ENCODE results near the gene PAF1. TPM values are rescaled to one million over a fixed set of nuclear protein-coding genes. Genes with fewer than 3 reads are reported as not detected.
A peak's percentile ranks its signal among the peaks of the same experiment; 100 is the strongest.

Gene PAF1
- polyA plus RNA-seq, 1 donor (not counting 4 experiments of a cell fraction or from before 2014, with no cell fraction given), result 39.4 TPM

GRCh38 chr19:39406656-39407409, 15.9 kb upstream of the PAF1 start, which contains the start of gene ZFP36:
ZFP36 (plus strand) TSS chr19:39406847; CDS start chr19:39406905, 58 bp downstream.
- Histone ChIP-seq H3K4me1 (ENCODE audit: control insufficient read depth, extremely low read depth, insufficient read depth, low read length) (peaks cover 38% of the 10 kb centered on the region), H3K9me3 (ENCODE audit: control insufficient read depth, low read depth, low read length) (no peaks in the 10 kb centered on the region), H2AFZ (ENCODE audit: control insufficient read depth, low read length) (no peak within 1 kb of the TSS), H3K4me2 (ENCODE audit: control insufficient read depth, extremely low read depth, insufficient read depth, low read depth, low read length) (peak within 1 kb of the TSS; percentile 88), H3K9ac (ENCODE audit: control insufficient read depth, extremely low read depth, insufficient read depth, low read length) (peak within 1 kb of the TSS; percentile 93), H3K27me3 (ENCODE audit: control insufficient read depth, extremely low read depth, insufficient read depth, low read length) (no peaks in the 10 kb centered on the region), H3K9me1 (ENCODE audit: control insufficient read depth, extremely low read depth, insufficient read depth, low read length) (no peaks in the 10 kb centered on the region), H3K79me2 (ENCODE audit: control insufficient read depth, insufficient read depth, low read length) (peaks cover 23% of the 10 kb centered on the region), H3K36me3 (ENCODE audit: control insufficient read depth in 2 of 2, extremely low read depth in 1 of 2, insufficient read depth in 2 of 2, low read length in 2 of 2) (peaks cover 6 to 14% of the 10 kb centered on the region in 2 experiments), H4K20me1 (ENCODE audit: control insufficient read depth, extremely low read depth, insufficient read depth, low read length) (peaks cover 4% of the 10 kb centered on the region), H3K4me3 (ENCODE audit: control insufficient read depth in 2 of 3, extremely low read depth in 1 of 3, insufficient read depth in 2 of 3, low read depth in 1 of 3, low read length in 3 of 3) (peak within 1 kb of the TSS; percentile 75 to 85 (median 81)), H3K27ac (ENCODE audit: control insufficient read depth, insufficient read depth, low read length) (peak within 1 kb of the TSS; percentile 88)
- TF ChIP-seq, protein P1, sequence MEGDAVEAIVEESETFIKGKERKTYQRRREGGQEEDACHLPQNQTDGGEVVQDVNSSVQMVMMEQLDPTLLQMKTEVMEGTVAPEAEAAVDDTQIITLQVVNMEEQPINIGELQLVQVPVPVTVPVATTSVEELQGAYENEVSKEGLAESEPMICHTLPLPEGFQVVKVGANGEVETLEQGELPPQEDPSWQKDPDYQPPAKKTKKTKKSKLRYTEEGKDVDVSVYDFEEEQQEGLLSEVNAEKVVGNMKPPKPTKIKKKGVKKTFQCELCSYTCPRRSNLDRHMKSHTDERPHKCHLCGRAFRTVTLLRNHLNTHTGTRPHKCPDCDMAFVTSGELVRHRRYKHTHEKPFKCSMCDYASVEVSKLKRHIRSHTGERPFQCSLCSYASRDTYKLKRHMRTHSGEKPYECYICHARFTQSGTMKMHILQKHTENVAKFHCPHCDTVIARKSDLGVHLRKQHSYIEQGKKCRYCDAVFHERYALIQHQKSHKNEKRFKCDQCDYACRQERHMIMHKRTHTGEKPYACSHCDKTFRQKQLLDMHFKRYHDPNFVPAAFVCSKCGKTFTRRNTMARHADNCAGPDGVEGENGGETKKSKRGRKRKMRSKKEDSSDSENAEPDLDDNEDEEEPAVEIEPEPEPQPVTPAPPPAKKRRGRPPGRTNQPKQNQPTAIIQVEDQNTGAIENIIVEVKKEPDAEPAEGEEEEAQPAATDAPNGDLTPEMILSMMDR (optimal IDR thresholded peaks at IDR 0.05 in 1 of 3, IDR thresholded peaks at IDR 0.05 in 1 of 3, conservative IDR thresholded peaks at IDR 0.05 in 1 of 3; ENCODE audit: extremely low read depth in 1 of 3, insufficient read depth in 2 of 3, low read length in 3 of 3), result peak in 1 of 3 experiments; percentile 26
- no peak for TF ChIP-seq EZH2 (IDR thresholded peaks at IDR 0.05; ENCODE audit: low read length)
- dilution Hi-C loops (cut with MboI; ENCODE audit: extremely low pct_ligation_motif_present, low sequenced_read_pairs), result no loop called here
- FAIRE-seq (no peak), DNase-seq (ENCODE audit: low read depth, low spot score) (no peak)

DNA sequence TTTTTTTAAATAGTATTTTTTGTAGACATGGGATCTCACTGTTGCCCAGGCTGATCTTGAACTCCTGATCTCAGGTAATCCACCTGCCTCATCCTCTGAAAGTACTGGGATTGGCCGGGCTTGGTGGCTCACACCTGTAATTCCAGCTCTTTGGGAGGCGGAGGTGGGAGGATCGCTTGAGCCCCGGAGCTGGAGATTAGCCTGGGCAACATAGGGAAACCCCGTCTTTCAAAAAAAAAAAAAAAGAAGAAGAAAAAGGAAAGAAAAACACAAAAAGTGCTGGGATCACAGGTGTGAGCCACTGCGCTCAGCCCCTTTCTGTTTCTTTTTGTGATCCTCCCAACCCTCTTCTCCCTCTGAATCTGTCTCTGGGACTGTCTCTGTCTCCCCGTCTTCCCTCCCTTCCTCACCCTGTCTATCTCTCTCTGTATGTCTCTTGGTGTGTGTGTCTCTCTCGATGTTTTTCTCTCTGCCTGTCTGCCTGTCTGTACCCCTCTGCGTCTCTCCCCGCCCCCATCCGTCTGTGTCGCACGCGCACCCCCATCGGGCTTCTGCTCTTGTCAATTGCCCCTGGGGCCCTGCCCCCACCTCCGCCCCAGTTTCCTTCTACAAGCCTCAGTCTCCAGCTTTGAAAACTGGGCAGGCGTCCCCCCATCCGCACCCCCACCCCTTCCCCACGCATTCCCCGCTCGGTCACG, 15.2 kb upstream of the PAF1 start:
- no peak overlapping the region for H2AFZ ChIP-seq (ENCODE audit: control insufficient read depth, low read length)
- peak overlapping the region; percentile 86 for H3K4me2 ChIP-seq (ENCODE audit: control insufficient read depth, extremely low read depth, insufficient read depth, low read depth, low read length)
- FAIRE-seq (no peak), DNase-seq (ENCODE audit: low read depth, low spot score) (no peak)
- dilution Hi-C loops (cut with MboI; ENCODE audit: extremely low pct_ligation_motif_present, low sequenced_read_pairs), result no loop called here
- no peaks in the 10 kb centered on the region for H3K9me3 ChIP-seq (ENCODE audit: control insufficient read depth, low read depth, low read length)
- H3K4me1 ChIP-seq (ENCODE audit: control insufficient read depth, extremely low read depth, insufficient read depth, low read length), result peaks cover 38% of the 10 kb centered on the region
- H4K20me1 ChIP-seq (ENCODE audit: control insufficient read depth, extremely low read depth, insufficient read depth, low read length), result peaks cover 4% of the 10 kb centered on the region
- no peak for TF ChIP-seq EZH2 (IDR thresholded peaks at IDR 0.05; ENCODE audit: low read length)
- TF ChIP-seq, protein P1 (optimal IDR thresholded peaks at IDR 0.05 in 1 of 3, IDR thresholded peaks at IDR 0.05 in 1 of 3, conservative IDR thresholded peaks at IDR 0.05 in 1 of 3; ENCODE audit: extremely low read depth in 1 of 3, insufficient read depth in 2 of 3, low read length in 3 of 3), result no peak
- peak overlapping the region; percentile 93 for H3K9ac ChIP-seq (ENCODE audit: control insufficient read depth, extremely low read depth, insufficient read depth, low read length)
- no peaks in the 10 kb centered on the region for H3K9me1 ChIP-seq (ENCODE audit: control insufficient read depth, extremely low read depth, insufficient read depth, low read length)
- H3K27me3 ChIP-seq (ENCODE audit: control insufficient read depth, extremely low read depth, insufficient read depth, low read length), result no peaks in the 10 kb centered on the region
- H3K79me2 ChIP-seq (ENCODE audit: control insufficient read depth, insufficient read depth, low read length), result peaks cover 23% of the 10 kb centered on the region
- H3K4me3 ChIP-seq (ENCODE audit: control insufficient read depth in 2 of 3, extremely low read depth in 1 of 3, insufficient read depth in 2 of 3, low read depth in 1 of 3, low read length in 3 of 3), result peak overlapping the region; percentile 75 to 85 (median 81)
- peak overlapping the region; percentile 83 for H3K27ac ChIP-seq (ENCODE audit: control insufficient read depth, insufficient read depth, low read length)
- H3K36me3 ChIP-seq (ENCODE audit: control insufficient read depth in 2 of 2, extremely low read depth in 1 of 2, insufficient read depth in 2 of 2, low read length in 2 of 2), result peaks cover 6 to 14% of the 10 kb centered on the region in 2 experiments

All from keratinocyte (primary cell).